HG03139 (cell line): ENCODE measurements around the gene RAB43.
"Not testable (repeated sequence)": the region's sequence is repeated elsewhere in the genome, so short reads cannot be mapped to it uniquely, and the experiment has no call there.

Experiments used
- ATAC-seq: cut with Tn5 transposase; IDR thresholded peaks from one replicate; pipeline ENCODE4 v1.9.1; 2021; ENCODE audit not compliant: unreplicated experiment

Gene RAB43

GRCh38 chr3:129122412-129123011, 908 bp upstream of the RAB43 start:
- no peak for ATAC-seq

- ATAC-seq: no peak
These were observed 400 bp downstream of the RAB43 start for GRCh38 chr3:129121016-129121791.

- ATAC-seq: peak; percentile 59
These were observed 1.2 kb downstream of the RAB43 start for GRCh38 chr3:129120254-129121004.

GRCh38 chr3:129119365-129120100, 2.1 kb downstream of the RAB43 start:
- no peak for ATAC-seq

- ATAC-seq: no peak
These were observed 2.9 kb downstream of the RAB43 start for GRCh38 chr3:129118745-129119144.

- ATAC-seq: no peak
These were observed 4.5 kb downstream of the RAB43 start for GRCh38 chr3:129117134-129117533.

- ATAC-seq: no peak
These were observed 5.1 kb downstream of the RAB43 start for GRCh38 chr3:129116482-129116946.

- ATAC-seq: no peak
These were observed 7.1 kb downstream of the RAB43 start for GRCh38 chr3:129114455-129114854.

GRCh38 chr3:129112308-129113052, 9.1 kb downstream of the RAB43 start:
- no peak for ATAC-seq

GRCh38 chr3:129111076-129111780, 10.4 kb downstream of the RAB43 start:
- ATAC-seq: not testable (repeated sequence)

- no peak for ATAC-seq
These were observed 13.8 kb downstream of the RAB43 start for GRCh38 chr3:129107793-129108192.

- no peak for ATAC-seq
These were observed 14.6 kb downstream of the RAB43 start for GRCh38 chr3:129106866-129107565.

GRCh38 chr3:129106320-129106719, 15.3 kb downstream of the RAB43 start:
- no peak for ATAC-seq

- no peak for ATAC-seq
These were observed 15.7 kb downstream of the RAB43 start for GRCh38 chr3:129105862-129106261.

GRCh38 chr3:129104498-129105079, 17.0 kb downstream of the RAB43 start:
- ATAC-seq: no peak

- ATAC-seq: no peak
These were observed 17.6 kb downstream of the RAB43 start for GRCh38 chr3:129104051-129104450.

- ATAC-seq: no peak
These were observed 18.3 kb downstream of the RAB43 start for GRCh38 chr3:129103296-129103695.

GRCh38 chr3:129101370-129102138, 20.1 kb downstream of the RAB43 start:
- no peak for ATAC-seq
